IMR-90 (cell line): Measurements from ENCODE around the gene FTO. TPM values are rescaled to one million over a fixed set of nuclear protein-coding genes. Genes with fewer than 3 reads are reported as not detected.

Experiments used
- ATAC-seq: fragments of 200-7000 bp; cut with Tn5 transposase; 2 replicates; pipeline ENCODE4 v1.9.1; 2020; ENCODE audit warnings: low read depth, mild to moderate bottlenecking, moderate library complexity
- BruUV-seq: library from RNA; stranded (reverse); fragments of 400-500 nt; replicated peaks from 2 replicates; lab custom pipeline; 2021; lab: Mats Ljungman, UMichigan
- CTCF ChIA-PET: fragments of 300-600 bp; formaldehyde crosslinking; extraction: SDS; loops from one replicate; lab custom pipeline; 2021; ENCODE audit warnings: antibody characterized with exemption; lab: Yijun Ruan, JAX
- POLR2A ChIA-PET: fragments of 300-600 bp; sonication (Branson Sonifier 250); formaldehyde crosslinking; loops from one replicate; lab custom pipeline; 2022; ENCODE audit warnings: antibody characterized with exemption; ENCODE audit not compliant: unreplicated experiment; lab: Charles Lee
- DNase-seq: peaks from one replicate; pipeline ENCODE4 v3.0.0; 2013
- H2AFZ ChIP-seq: replicated peaks from 2 replicates; pipeline ENCODE3; 2013; ENCODE audit warnings: low read length, mild to moderate bottlenecking; ENCODE audit not compliant: poor library complexity
- H2AK5ac ChIP-seq: 2 replicates; pipeline ENCODE4 v1.6.1; 2013; ENCODE audit warnings: low read depth, low read length, inconsistent platforms
- H2AK9ac ChIP-seq: replicated peaks from 2 replicates; pipeline ENCODE3; 2013; ENCODE audit warnings: mild to moderate bottlenecking, low read depth, low read length, moderate library complexity; ENCODE audit not compliant: poor library complexity
- H2BK120ac ChIP-seq: 2 replicates; pipeline ENCODE4 v1.6.1; 2013; ENCODE audit warnings: low read depth, low read length, inconsistent platforms
- H2BK15ac ChIP-seq: 3 replicates; pipeline ENCODE4 v1.6.1; 2013; ENCODE audit warnings: low read depth, low read length, inconsistent platforms
- H2BK20ac ChIP-seq: 2 replicates; pipeline ENCODE4 v1.6.1; 2013; ENCODE audit warnings: low read depth, mild to moderate bottlenecking, inconsistent platforms, low read length, moderate library complexity
- H2BK5ac ChIP-seq: 2 replicates; pipeline ENCODE4 v1.6.1; 2013; ENCODE audit warnings: mild to moderate bottlenecking, low read depth, low read length, inconsistent platforms; ENCODE audit not compliant: poor library complexity, severe bottlenecking
- H3K14ac ChIP-seq: replicated peaks from 2 replicates; pipeline ENCODE4 v1.6.1; 2013; ENCODE audit warnings: low read depth, low read length, inconsistent platforms
- H3K18ac ChIP-seq: 2 replicates; pipeline ENCODE4 v1.6.1; 2013; ENCODE audit warnings: low read depth, low read length, control low read depth
- H3K23ac ChIP-seq: 2 replicates; pipeline ENCODE4 v1.6.1; 2013; ENCODE audit warnings: low read depth, low read length, inconsistent platforms
- H3K27ac ChIP-seq: 2 replicates; pipeline ENCODE4 v1.5.1; 2013; ENCODE audit warnings: mild to moderate bottlenecking, control low read depth, low read length; ENCODE audit not compliant: insufficient read depth
- H3K27me3 ChIP-seq: 2 replicates; pipeline ENCODE4 v1.6.1; 2013; ENCODE audit warnings: low read length; ENCODE audit not compliant: control insufficient read depth, insufficient read depth
- H3K36me3 ChIP-seq: 2 replicates; pipeline ENCODE4 v1.6.1; 2013; ENCODE audit warnings: low read length, mixed read lengths; ENCODE audit not compliant: control insufficient read depth, insufficient read depth
- H3K4ac ChIP-seq: 2 replicates; pipeline ENCODE4 v1.6.1; 2013; ENCODE audit warnings: low read depth, low read length, inconsistent platforms
- H3K4me1 ChIP-seq: 2 replicates; pipeline ENCODE4 v1.6.1; 2013; ENCODE audit warnings: low read length, mixed read lengths; ENCODE audit not compliant: control insufficient read depth, insufficient read depth
- H3K4me2 ChIP-seq: 2 replicates; pipeline ENCODE4 v1.6.1; 2013; ENCODE audit warnings: low read depth, mild to moderate bottlenecking, control low read depth, low read length, moderate library complexity
- H3K4me3 ChIP-seq: 2 replicates; pipeline ENCODE4 v1.5.1; 2013; ENCODE audit warnings: low read depth, mild to moderate bottlenecking, control low read depth, low read length, moderate library complexity; ENCODE audit not compliant: insufficient read depth
- H3K56ac ChIP-seq: 2 replicates; pipeline ENCODE4 v1.6.1; 2013; ENCODE audit warnings: low read length, inconsistent platforms; ENCODE audit not compliant: insufficient read depth; ENCODE audit errors: extremely low read depth
- H3K79me1 ChIP-seq, 2 experiments: 2 replicates each; pipeline ENCODE4 v1.6.1; 2013; ENCODE audit warnings: low read length in 2 of 2, inconsistent platforms in 1 of 2, low read depth in 1 of 2
- H3K9ac ChIP-seq: 2 replicates; pipeline ENCODE4 v1.6.1; 2013; ENCODE audit warnings: low read depth, low read length, control low read depth
- H3K9me1 ChIP-seq: 2 replicates; pipeline ENCODE4 v1.6.1; 2013; ENCODE audit warnings: low read length, inconsistent platforms; ENCODE audit not compliant: insufficient read depth
- H3K9me3 ChIP-seq: 2 replicates; pipeline ENCODE4 v1.6.1; 2013; ENCODE audit warnings: low read length; ENCODE audit not compliant: control insufficient read depth, insufficient read depth
- H4K20me1 ChIP-seq: 2 replicates; pipeline ENCODE4 v1.6.1; 2013; ENCODE audit warnings: low read length, inconsistent platforms; ENCODE audit not compliant: insufficient read depth
- H4K5ac ChIP-seq: 2 replicates; pipeline ENCODE4 v1.6.1; 2013; ENCODE audit warnings: mild to moderate bottlenecking, low read depth, low read length, control low read depth
- H4K8ac ChIP-seq, 2 experiments: 2 replicates each; pipeline ENCODE4 v1.6.1; 2013; ENCODE audit warnings: low read depth in 2 of 2, low read length in 2 of 2, control low read depth in 1 of 2, inconsistent platforms in 1 of 2
- H4K91ac ChIP-seq: 2 replicates; pipeline ENCODE4 v1.6.1; 2013; ENCODE audit warnings: low read depth, low read length, inconsistent platforms; ENCODE audit not compliant: insufficient read depth
- NFE2L2 ChIP-seq: fragments of 150-350 bp; IDR thresholded peaks from 2 replicates; pipeline ENCODE4 v1.6.1; 2016; ENCODE audit warnings: low read depth, mild to moderate bottlenecking, low read length
- RAD21 ChIP-seq: IDR thresholded peaks from 2 replicates; pipeline ENCODE4 v1.6.1; 2012; ENCODE audit warnings: low read length, improper control_type of control experiment
- WGBS, 2 experiments: methylation state at CpG; one replicate each; pipeline versions ENCODE4 v1.1.5 to v1.1.7; 2013; ENCODE audit warnings: missing lambda C conversion rate in 2 of 2; ENCODE audit not compliant: insufficient read length in 1 of 2; ENCODE audit errors: extremely low coverage in 2 of 2; 5-methylcytosine and 5-hydroxymethylcytosine counted together
- dilution Hi-C: fragments of 300-500 bp; cut with HindIII; formaldehyde crosslinking; loops from one replicate; pipeline ENCODE4 v1.14.3; 2018; ENCODE audit warnings: low sequenced_read_pairs; ENCODE audit not compliant: unreplicated experiment
- in situ Hi-C: fragments of 300-500 bp; cut with MboI; formaldehyde crosslinking; loops from 3 replicates; pipeline ENCODE4 v1.14.3; 2019; ENCODE audit warnings: low sequenced_read_pairs, inconsistent platforms, mixed read lengths
- intact Hi-C: fragments of 100-400 bp; cut with micrococcal nuclease; formaldehyde crosslinking; loops from 2 replicates; pipeline ENCODE4 v1.10.0; 2022
- polyA plus RNA-seq, 3 experiments: library from polyadenylated mRNA; depleted of rRNA; stranded (reverse); fragments of >200 nt; gene quantifications; 2 replicates each; pipeline ENCODE4 v1.2.3, GENCODE V29; 2012; ENCODE audit warnings: low replicate concordance in 1 of 3
- total RNA-seq: library from RNA; depleted of rRNA; stranded (reverse); fragments of >200 nt; gene quantifications from 2 replicates; pipeline ENCODE4 v1.2.3, GENCODE V29; 2012
- TF ChIP-seq, protein P1 (sequence below): fragments of 150-350 bp; IDR thresholded peaks from 2 replicates; pipeline ENCODE4 v1.6.1; 2017; ENCODE audit warnings: mild to moderate bottlenecking, antibody characterized with exemption, low read length, low read depth
- TF ChIP-seq, protein P2 (sequence below): conservative IDR thresholded peaks from 2 replicates; pipeline ENCODE4 v1.5.1; 2012; ENCODE audit warnings: mild to moderate bottlenecking, low read depth, low read length, improper control_type of control experiment
- TF ChIP-seq, protein P3 (sequence below): fragments of 150-350 bp; IDR thresholded peaks from 2 replicates; pipeline ENCODE4 v1.6.1; 2016; ENCODE audit warnings: low read depth, mild to moderate bottlenecking, low read length, moderate library complexity, borderline replicate concordance

The FTO gene
- total and polyA plus RNA-seq, 2 of the 4 experiments (the other 2 are of a cell fraction), result 70.3 to 132 TPM

DNA sequence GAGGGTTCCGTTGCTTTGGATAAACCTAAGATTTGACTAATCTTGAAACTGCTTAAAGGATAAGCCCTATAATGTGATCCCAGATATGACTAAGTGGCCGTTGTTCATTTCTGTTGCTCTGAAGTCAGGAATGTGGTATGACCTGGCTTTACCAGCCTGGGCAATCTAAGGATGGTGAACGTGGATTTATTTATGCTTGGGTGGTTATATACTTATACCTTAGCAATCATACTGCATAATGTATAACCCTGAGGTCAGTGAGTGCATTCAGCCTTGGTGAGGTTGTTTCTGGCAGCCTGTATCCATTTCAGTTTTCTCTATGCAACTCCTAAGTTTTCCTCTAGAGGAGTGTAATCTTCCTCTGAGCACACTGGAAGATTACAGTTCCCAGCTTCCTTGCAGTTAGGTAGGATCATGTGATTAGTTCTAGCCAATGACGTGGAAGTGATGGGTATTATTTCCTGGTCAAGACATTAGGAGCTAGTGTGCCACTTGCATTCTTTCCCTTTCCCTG is 41.9 kb downstream of the FTO start:
- peak overlapping the region; percentile 58; the same call in 1 of the 2 replicates for H3K14ac ChIP-seq
- no peak overlapping the region for H2AK9ac ChIP-seq
- ATAC-seq (peak; percentile 80), DNase-seq (peak; percentile 62)
- no peak overlapping the region for H3K27ac ChIP-seq
- peak overlapping the region; percentile 73; the same call in 1 of the 2 replicates for H4K5ac ChIP-seq
- BruUV-seq, result no TSS peak
- no peaks in the 10 kb centered on the region for H3K36me3 ChIP-seq
- H4K91ac ChIP-seq, result peak overlapping the region; percentile 40; the same call in 1 of the 2 replicates
- ChIA-PET POLR2A (no interaction called here), CTCF (no interaction called here)
- no peak overlapping the region for H2BK15ac ChIP-seq
- peak overlapping the region; percentile 63 for H2AK5ac ChIP-seq
- H4K8ac ChIP-seq, result peak overlapping the region in 1 of 2 experiments; percentile 69; a peak in 2 of 4 replicates
- no peak overlapping the region for H3K56ac ChIP-seq
- TF ChIP-seq, protein P1, sequence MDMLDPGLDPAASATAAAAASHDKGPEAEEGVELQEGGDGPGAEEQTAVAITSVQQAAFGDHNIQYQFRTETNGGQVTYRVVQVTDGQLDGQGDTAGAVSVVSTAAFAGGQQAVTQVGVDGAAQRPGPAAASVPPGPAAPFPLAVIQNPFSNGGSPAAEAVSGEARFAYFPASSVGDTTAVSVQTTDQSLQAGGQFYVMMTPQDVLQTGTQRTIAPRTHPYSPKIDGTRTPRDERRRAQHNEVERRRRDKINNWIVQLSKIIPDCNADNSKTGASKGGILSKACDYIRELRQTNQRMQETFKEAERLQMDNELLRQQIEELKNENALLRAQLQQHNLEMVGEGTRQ, result peak; percentile 62; the same call in 1 of the 2 replicates
- TF ChIP-seq RAD21, result 0 out of 2 replicates have a peak, but pooled peaks have one; percentile 5
- TF ChIP-seq, protein P2, sequence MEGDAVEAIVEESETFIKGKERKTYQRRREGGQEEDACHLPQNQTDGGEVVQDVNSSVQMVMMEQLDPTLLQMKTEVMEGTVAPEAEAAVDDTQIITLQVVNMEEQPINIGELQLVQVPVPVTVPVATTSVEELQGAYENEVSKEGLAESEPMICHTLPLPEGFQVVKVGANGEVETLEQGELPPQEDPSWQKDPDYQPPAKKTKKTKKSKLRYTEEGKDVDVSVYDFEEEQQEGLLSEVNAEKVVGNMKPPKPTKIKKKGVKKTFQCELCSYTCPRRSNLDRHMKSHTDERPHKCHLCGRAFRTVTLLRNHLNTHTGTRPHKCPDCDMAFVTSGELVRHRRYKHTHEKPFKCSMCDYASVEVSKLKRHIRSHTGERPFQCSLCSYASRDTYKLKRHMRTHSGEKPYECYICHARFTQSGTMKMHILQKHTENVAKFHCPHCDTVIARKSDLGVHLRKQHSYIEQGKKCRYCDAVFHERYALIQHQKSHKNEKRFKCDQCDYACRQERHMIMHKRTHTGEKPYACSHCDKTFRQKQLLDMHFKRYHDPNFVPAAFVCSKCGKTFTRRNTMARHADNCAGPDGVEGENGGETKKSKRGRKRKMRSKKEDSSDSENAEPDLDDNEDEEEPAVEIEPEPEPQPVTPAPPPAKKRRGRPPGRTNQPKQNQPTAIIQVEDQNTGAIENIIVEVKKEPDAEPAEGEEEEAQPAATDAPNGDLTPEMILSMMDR, result peak; percentile 24; the same call in 1 of the 2 replicates
- TF ChIP-seq, protein P3, sequence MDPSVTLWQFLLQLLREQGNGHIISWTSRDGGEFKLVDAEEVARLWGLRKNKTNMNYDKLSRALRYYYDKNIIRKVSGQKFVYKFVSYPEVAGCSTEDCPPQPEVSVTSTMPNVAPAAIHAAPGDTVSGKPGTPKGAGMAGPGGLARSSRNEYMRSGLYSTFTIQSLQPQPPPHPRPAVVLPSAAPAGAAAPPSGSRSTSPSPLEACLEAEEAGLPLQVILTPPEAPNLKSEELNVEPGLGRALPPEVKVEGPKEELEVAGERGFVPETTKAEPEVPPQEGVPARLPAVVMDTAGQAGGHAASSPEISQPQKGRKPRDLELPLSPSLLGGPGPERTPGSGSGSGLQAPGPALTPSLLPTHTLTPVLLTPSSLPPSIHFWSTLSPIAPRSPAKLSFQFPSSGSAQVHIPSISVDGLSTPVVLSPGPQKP, result no peak
- TF ChIP-seq NFE2L2, result no peak
- H2BK5ac ChIP-seq, result peak overlapping the region; percentile 81
- intact Hi-C loops, result no loop called here
- peaks cover 24 to 42% of the 10 kb centered on the region in 2 experiments for H3K79me1 ChIP-seq
- peaks cover 8% of the 10 kb centered on the region; the same call in 1 of the 2 replicates for H3K9me1 ChIP-seq
- no peak overlapping the region for H2AFZ ChIP-seq
- H3K4me3 ChIP-seq, result no peak overlapping the region
- peaks cover 20% of the 10 kb centered on the region for H4K20me1 ChIP-seq
- no peak overlapping the region for H3K9ac ChIP-seq
- no peak overlapping the region for H2BK20ac ChIP-seq
- in situ Hi-C loops, result no loop called here
- peak overlapping the region; percentile 6; the same call in 1 of the 2 replicates for H3K18ac ChIP-seq
- WGBS, 2 experiments, result no CpG with 5 or more reads among the region's 4 CpGs
- peak overlapping the region; percentile 59; the same call in 1 of the 2 replicates for H3K4me2 ChIP-seq
- H3K4me1 ChIP-seq, result peaks cover 5% of the 10 kb centered on the region
- dilution Hi-C loops, result no loop called here
- peak overlapping the region; percentile 32; the same call in 1 of the 2 replicates for H2BK120ac ChIP-seq
- 0 out of 2 replicates have a peak overlapping the region, but pooled peaks have one; percentile 11 for H3K4ac ChIP-seq
- H3K27me3 ChIP-seq, result no peaks in the 10 kb centered on the region
- H3K9me3 ChIP-seq, result no peaks in the 10 kb centered on the region
- no peak overlapping the region for H3K23ac ChIP-seq
